Measurements from ENCODE around the gene IFI27.
"Not testable (repeated sequence)": the region's sequence is repeated elsewhere in the genome, so short reads cannot be mapped to it uniquely, and the experiment has no call there.

IFI27 gene

GRCh38 chr14:94110552-94111181, at the start of gene IFI27:
IFI27 (plus strand) TSS chr14:94110736.
- DNase-seq = no peak

- no peak for DNase-seq
These were observed 48.1 kb upstream of the IFI27 start for GRCh38 chr14:94062344-94062940.

GRCh38 chr14:94066089-94066676, 44.4 kb upstream of the IFI27 start:
- no peak for DNase-seq

- not testable (repeated sequence) for DNase-seq
These were observed 38.5 kb upstream of the IFI27 start for GRCh38 chr14:94072076-94072475.

GRCh38 chr14:94074534-94074933, 36.0 kb upstream of the IFI27 start:
- no peak for DNase-seq

GRCh38 chr14:94075008-94075407, 35.5 kb upstream of the IFI27 start:
- no peak for DNase-seq

- DNase-seq = no peak
These were observed 33.3 kb upstream of the IFI27 start for GRCh38 chr14:94077111-94077821.

- no peak for DNase-seq
These were observed 32.7 kb upstream of the IFI27 start for GRCh38 chr14:94077823-94078222.

GRCh38 chr14:94079891-94080620, 30.5 kb upstream of the IFI27 start:
- DNase-seq = no peak

- peak; percentile 98 for DNase-seq
These were observed 29.7 kb upstream of the IFI27 start, which contains the start of the genes DDX24 and IFI27L1 for GRCh38 chr14:94080621-94081385. DDX24 (minus strand) TSS chr14:94081202; CDS start chr14:94079742, 1,460 bp downstream. IFI27L1 (plus strand) TSS chr14:94081310; CDS start chr14:94096938, 15,628 bp downstream.

GRCh38 chr14:94081386-94081820, 29.1 kb upstream of the IFI27 start:
- DNase-seq = no peak

GRCh38 chr14:94087891-94088290, 22.6 kb upstream of the IFI27 start:
- DNase-seq = no peak

- no peak for DNase-seq
These were observed 22.0 kb upstream of the IFI27 start for GRCh38 chr14:94088516-94088915.

- DNase-seq = no peak
These were observed 21.1 kb upstream of the IFI27 start for GRCh38 chr14:94089479-94089878.

- DNase-seq = no peak
These were observed 17.1 kb upstream of the IFI27 start for GRCh38 chr14:94093418-94093817.

GRCh38 chr14:94097091-94097490, 13.4 kb upstream of the IFI27 start:
- no peak for DNase-seq

GRCh38 chr14:94098326-94098992, 12.1 kb upstream of the IFI27 start:
- no peak for DNase-seq

- DNase-seq = no peak
These were observed 11.5 kb upstream of the IFI27 start for GRCh38 chr14:94099006-94099405.

GRCh38 chr14:94100847-94101246, 9.7 kb upstream of the IFI27 start:
- DNase-seq = no peak

GRCh38 chr14:94101748-94102147, 8.8 kb upstream of the IFI27 start:
- no peak for DNase-seq

- no peak for DNase-seq
These were observed 7.6 kb upstream of the IFI27 start for GRCh38 chr14:94102768-94103482.

Measured in activated naive CD4-positive, alpha-beta T cell treated with Interleukin-2 at 50 U/mL for 16 hours (primary cell).